Activated CD4-positive, CD25-positive, alpha-beta regulatory T cell treated with anti-CD3 and anti-CD28 coated beads, Interleukin-2, amount 50 U/mL, for 16 hours (primary cell): ENCODE data around the gene C7orf33.

Source experiments
- DNase-seq: peaks from one replicate; pipeline ENCODE4 v3.0.0-alpha.2; 2020; ENCODE audit warnings: low read depth, low spot score

The C7orf33 gene

DNA sequence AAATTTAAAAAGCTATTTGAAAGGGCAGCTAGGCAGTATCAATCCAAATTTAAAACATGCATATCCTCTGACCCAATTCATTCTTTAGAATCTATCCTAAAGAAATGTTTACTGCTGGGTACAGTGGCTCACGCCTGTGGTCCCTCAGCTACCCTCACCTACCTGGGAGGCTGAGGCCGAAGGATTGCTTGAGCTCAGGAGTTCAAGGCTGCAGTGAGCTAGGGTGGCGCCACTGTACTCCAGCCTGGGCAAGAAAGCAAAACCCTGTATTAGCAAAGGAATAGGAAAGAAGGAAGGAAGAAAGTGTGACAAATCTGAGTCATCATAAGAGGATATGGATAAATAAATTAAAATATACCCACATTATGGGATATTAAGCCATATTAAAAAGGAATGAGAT lies 36.3 kb downstream of the C7orf33 start:
- DNase-seq, result no peak

DNA sequence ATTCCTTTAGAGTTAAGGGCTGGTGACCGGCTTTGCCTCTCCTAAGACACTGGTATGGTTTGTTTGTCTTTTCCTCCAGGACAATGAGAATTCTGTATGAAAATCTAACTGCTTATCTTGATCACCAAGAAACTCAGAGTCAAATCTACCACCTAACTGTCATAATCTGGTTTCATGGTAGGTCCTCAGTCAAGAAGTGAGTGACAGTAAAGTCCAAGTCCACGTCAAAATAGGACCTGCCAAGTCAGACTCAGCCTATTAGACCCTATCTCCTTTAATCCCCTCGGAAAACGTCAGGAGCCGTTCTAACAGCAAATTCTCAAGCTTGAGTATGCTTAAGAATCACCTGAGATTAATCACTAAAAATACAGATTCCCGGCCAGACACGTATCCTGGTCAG lies 37.4 kb downstream of the C7orf33 start:
- DNase-seq, result no peak

DNA sequence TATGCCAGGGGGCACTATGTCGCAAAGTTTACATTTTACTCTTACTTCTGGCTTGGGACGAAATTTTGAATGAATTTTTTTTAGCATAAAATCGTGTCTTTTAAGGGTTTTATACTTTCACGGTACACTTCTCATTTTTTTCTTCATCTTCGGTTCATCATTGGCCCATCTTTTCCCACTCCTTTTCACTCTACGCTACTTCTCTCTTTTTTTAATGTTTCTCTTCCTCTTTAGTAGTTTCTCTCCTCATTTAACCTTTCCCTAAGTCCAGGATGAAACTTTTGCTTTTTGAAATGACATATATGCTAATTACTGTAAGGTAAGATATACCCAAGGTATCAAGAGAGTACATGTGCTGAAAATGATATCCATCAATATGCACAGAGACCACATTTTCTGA lies 39.5 kb downstream of the C7orf33 start:
- DNase-seq, result no peak

DNA sequence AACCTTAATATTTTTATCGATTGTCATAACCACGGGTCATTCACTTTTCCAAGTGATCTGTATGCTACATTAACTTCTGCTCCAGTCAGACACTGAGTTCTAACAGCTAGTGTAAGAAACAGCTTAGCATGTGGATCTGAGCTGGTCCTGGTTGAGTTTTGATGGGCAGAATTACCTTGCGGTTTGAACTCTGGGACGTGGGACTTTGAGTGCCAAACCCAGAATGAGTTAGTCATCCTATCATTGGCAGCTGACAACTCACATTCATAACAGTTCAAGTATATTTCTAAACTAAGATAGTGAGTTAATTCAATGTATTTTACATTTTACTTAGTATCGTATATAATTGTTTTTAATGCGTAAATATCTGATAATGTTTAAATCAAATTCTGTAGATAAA lies 43.2 kb downstream of the C7orf33 start:
- no peak for DNase-seq

DNA sequence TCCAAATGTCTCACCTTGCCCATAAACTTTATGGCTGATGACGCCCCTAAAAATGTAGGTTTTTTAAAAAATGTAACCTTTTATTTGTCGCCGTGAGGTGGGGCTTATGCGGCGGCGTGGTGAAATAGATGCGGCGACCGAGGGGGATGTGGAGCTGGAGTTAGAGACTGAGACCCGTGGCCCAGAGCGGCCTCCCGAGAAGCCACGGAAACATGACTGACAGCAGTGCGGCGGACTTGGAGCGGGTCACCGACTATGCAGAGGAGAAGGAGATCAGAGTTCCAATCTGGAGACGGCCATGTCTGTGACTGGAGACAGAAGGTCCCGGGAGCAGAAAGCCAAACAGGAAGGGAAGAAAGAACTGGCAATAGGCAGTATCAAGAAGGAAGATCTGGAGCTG lies 46.5 kb downstream of the C7orf33 start:
- no peak for DNase-seq

DNA sequence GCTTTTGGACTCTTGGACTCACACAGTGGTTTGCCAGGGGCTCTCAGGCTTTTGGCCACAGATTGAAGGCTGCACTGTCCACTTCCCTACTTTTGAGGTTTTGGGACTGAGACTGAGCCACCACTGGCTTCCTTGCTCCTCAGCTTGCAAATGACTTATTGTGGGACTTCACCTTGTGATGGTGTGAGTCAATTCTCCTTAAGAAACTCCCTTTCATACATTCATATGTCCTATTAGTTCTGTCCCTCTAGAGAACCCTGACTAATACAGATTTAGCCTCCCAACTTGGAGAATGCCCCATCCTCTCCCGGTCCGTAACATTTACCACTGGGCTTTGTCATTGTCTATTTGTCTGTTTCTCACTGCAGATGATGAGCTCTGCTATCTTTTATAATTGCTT lies 55.3 kb downstream of the C7orf33 start:
- DNase-seq, result no peak

DNA sequence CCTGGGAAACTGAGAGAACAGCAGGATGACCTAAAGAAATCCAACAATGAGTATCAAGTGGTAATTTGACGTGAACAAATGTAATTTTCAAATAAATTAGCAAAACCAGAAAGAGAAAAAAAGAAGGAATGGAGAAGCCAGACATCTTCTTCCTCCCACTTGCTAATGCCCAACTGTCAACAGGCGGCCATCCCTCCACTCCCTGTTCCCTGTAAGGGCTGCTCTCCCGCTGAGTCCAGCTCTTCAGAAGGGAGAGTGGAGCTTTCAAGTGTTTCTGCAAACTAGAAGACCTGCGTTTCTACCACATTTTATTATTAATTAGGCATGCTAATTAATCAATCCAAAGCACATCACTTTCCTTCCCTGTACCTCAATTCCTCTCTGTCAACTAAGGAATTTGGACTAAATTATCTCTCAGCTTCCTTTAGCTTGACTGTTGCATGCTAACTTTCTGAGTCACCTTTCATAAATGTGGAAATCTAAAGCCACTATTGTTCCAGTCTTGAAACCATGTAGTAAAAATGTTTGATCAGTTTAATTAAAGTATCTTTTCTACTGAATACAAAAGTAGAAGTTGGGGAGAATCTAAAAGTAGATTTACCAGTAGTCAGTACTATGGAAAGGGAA lies 59.8 kb downstream of the C7orf33 start:
- DNase-seq, result no peak

DNA sequence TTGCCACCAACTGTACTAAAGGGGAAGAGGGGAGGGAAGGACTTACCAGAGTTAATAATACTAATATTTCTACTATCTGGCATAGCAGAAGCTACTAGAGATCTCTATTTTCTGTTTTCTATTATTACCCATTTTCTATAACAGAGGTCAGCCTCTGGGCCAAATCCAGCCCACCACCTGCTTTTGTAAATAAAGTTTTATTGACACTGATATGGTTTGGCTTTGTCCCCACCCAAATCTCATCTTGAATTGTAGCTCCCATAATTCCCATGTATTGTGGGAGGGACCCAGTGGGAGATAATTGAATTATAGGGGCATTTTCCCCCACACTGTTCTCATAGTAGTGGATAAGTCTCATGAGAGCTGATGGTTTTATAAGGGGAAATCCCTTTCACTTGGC lies 62.2 kb downstream of the C7orf33 start:
- no peak for DNase-seq

DNA sequence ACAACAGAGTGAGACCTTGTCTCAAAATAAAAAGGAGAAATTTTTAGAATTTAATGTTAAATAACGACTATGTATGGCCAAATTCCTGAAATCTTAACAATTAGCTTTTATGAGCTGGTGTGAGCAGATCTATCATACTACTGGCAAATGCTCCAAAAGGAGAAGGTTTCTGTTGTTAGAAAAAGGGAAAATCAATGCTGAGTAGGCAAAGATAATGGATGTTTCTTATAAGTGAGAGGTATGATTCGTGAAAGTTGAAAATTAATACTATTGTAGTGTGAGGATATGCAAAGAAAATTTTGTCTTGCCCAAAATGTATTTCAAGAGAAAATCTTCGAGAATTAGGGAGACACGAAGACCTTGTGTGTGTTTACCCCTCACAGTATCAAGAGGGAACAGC lies 67.4 kb downstream of the C7orf33 start:
- no peak for DNase-seq

DNA sequence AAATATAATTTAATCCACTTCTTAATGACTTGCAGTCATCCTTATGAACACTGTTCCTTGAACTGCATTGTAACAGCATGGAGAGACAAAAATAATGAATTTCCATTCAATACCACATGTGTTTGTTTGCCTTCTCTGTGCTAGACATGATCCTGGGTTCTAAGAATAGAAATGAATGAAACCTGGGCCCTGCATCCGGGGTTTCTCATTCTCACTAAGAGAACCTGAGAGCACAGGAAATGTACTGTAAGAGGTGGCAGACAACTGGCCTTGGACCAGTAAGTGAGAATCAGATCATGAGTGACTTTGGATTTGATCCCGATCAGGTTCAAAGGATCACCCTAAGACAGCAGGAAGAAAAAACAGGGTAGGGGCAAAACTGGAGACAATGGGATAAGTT lies 70.9 kb downstream of the C7orf33 start:
- DNase-seq, result no peak

DNA sequence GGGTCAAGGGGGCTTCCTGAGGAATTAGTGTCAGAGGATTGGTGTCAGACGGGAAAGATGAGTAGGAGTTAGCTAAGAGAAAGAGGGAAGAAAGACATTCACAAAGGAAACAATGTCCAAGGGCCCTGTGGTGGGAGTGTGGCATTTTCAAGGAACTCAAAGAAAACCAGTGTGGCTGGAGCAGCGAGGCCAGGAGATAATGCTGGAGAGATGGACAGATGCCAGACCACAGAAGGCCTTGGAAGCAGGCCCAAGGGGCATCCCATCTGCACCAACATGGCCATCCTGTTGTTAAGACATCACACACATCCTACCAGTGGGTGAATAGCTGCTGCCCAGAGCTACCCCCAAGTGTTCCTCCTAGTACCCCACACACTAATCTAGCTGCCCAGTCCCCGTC lies 72.1 kb downstream of the C7orf33 start:
- no peak for DNase-seq

DNA sequence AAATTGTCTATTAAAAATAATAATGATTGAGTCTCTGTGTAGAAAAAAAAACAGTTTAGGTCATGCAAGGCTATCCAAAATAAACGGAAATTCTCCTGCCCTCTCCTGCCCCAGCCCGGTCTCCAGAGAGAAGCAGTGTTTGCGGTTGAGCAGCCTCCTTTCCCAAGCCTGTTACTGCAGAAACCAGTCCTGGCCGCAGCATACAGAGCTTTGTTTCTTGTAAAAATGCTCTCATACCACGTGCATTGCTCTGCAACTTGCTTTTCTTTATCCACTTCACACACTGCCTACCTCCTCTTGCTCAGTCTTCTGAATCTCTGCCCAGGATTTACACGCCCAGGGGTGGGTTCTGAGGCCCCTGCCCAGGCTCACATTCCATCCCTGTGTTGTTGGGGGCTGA lies 73.8 kb downstream of the C7orf33 start:
- DNase-seq, result no peak

DNA sequence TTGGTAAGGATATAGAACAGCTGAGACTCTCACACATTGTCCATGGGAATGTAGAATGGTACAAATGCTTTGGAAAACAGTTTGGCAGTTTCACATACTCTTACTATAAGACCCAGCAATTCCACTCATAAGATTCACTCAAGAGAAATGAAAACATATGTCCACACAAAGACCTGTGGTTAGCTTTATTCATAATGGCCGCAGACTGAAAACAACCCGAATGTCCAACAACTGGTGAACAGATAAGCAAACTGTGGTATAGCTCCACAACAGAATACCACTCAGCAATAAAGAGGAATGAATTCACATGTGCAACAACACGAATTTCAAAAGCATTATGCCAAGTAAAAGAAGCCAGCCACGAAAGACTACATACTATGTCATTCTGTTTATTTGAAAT lies 74.7 kb downstream of the C7orf33 start:
- DNase-seq, result no peak
